HG03571 (cell line): ENCODE measurements around the gene TMEM150B.

Source experiments
- ATAC-seq: cut with Tn5 transposase; IDR thresholded peaks from one replicate; pipeline ENCODE4 v1.9.1; 2021; ENCODE audit not compliant: unreplicated experiment

The TMEM150B gene

DNA sequence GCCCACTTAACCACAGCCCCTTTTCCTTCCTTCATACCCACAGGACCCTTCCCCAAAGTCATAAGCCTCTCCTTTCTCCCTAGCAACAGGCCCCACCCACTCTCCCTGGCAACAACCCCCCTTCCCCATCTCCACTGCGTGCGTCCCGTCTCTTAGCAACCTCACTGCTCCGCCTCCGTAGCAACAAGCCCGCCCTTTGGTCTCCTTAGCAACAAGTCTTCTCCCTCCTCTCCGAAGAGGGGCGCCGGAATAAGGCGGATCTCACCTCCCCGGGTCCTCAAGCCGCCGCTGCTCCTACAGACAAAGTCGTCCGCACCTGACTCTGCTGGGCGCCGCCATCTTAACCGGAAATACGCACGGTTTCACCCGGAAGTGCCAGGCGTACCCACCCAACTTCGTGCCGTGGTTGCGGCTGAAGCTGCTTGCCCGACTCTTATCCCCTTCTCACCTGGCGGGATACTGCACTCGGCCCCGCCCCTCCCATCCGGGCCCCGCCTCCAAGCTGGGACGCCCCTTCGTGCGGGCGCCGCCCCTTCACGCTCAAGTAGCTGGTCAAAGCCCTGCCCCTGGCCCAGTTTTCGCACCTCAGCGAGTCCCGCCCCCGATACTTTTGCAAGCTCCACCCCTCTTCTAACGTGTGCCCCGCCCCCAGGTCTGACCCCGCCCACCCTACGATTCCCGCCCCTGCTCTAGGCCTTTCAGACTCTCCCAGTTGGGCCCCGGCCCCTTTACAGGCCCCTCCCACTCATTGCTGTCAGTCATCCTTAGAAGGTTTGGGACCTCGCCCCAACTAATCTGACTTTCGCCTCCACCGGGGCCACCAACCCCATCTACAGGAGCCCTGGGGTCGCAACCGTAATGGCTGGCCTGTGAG, 45.1 kb downstream of the TMEM150B start, which contains the start of gene HSPBP1:
HSPBP1 (minus strand) TSS at position 341 of the 874 bp plus-strand sequence. CDS start 502 bp downstream, outside the sequence.
- ATAC-seq, result peak; percentile 50

GRCh38 chr19:55279340-55279739, 45.8 kb downstream of the TMEM150B start:
- ATAC-seq, result no peak

DNA sequence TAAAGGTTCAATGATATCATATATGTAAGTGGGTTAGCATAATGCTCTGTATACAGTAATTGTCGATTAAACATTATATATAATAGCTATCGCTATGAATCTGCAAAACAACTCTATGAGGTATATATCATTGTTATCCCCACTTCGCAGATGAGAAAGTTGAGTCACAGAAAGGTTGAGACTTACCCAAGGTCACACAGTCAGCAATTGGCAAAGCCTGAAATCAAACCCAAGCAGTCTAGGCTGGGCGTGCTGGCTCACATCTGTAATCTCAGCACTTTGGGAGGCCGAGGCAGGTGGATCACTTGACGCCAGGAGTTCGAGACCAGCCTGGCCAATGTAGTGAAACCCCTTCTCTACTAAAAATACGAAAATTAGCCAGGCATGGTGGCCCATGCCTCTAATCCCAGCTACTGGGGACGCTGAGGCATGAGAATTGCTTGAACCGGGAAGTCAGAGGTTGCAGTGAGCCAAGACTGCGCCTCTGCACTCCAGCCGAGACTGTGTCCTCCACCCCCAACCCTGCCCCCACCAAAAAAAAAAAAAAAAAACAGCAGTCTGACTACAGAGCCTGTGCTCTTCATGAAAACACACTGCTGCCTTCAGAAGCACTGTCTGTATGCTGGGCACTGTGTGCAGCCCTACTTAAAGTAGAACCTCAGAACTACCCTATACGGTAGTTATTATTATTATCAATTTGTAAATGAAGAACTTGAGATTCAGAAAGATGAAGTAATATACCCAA, 46.6 kb downstream of the TMEM150B start:
- ATAC-seq, result no peak

DNA sequence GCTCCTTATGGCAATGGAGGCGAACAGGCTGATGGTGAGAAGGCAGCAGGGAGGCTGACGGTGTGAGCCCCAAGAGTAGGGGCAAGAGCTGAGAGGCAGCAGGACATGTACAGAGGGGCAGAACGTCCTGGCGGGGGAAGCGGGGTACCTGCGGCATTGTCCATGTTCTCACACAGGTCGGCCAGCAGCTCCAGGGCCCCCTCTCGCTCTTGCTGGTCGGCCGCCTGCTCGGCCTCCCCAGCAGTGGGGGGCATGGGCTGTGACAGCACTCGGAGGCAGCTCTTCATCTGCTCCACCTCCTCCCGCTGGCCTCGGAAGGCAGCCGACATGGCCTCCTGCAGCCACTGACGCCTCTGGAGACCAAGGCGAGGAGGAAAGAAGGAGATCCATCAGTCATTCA, 47.6 kb downstream of the TMEM150B start:
- no peak for ATAC-seq

- ATAC-seq, result no peak
Measured at GRCh38 chr19:55276720-55277430, 48.3 kb downstream of the TMEM150B start.

DNA sequence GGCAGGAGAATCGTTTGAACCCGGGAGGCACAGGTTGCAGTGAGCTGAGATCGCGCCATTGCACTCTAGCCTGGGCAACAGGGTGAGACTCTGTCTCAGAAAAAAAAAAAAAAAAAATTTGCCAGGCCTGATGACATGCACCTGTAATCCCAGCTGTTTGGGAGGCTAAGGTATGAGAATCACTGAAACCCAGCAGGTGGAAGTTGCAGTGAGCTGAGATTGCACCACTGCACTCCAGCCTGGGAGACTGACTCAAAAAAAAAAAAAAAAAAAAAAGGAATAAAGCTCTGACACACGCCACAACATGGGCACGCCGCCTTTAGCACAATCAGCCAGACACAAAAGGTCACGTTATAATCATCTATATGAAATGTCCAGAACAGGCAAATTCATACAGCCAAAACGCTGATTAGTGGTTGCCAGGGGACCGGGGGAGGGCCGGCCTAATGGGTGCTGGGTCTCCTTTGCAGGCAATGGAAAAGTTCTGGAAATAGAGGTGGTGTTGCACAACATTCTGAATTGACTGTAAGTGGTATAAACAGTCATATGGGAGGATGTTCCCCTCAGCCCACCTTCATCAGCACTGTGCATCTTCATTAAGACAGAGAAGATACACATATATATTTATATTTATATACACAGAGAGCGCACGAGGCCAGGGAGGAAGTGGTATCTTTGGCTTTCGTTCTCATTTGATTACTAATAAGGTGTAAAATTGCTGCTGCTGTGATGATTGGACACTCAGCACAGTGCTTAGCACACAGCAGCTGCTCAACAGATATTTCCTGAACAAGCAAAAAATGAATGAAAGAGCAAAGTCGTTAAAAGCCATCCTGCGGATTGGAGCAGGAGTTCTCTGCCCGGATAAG, 49.1 kb downstream of the TMEM150B start:
- ATAC-seq, result peak; percentile 47

DNA sequence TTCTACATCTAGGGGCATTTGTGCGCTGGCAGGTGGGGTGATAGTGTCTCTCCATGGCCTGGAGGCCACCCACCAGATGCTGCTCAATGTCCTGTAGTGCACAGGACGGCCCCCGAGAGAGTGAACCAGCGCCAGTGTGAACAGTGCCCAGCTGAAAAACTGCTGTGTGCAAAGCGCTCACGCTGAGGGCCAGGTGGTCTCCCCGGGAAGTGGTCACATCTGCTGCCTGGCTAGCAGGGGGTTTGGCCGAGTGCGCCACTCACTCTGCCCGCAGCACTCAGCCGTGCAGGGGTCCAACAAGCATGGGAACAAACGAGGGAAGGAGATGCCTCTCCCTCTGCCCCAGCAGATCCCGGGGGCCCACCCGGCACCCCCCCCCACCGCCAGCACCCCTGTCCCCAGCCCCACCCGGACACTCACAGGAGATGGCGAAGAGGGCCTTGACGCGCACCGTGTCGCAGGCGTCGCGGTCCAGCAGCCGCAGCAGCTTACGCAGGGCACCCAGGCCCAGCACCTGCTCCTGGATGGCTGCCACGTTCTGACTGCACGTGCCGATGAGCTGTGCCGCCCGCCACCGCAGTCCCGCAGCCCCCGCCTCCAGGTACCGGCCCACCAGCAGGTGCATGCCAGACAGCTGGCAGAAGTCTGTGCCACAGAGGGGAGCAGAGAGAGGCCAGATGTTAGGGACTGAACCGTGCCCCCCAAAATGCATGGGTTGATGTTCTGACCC, 51.0 kb downstream of the TMEM150B start:
- ATAC-seq, result no peak

GRCh38 chr19:55272142-55272541, 53.0 kb downstream of the TMEM150B start:
- ATAC-seq, result no peak

GRCh38 chr19:55270172-55270942, 54.8 kb downstream of the TMEM150B start:
- ATAC-seq, result no peak

DNA sequence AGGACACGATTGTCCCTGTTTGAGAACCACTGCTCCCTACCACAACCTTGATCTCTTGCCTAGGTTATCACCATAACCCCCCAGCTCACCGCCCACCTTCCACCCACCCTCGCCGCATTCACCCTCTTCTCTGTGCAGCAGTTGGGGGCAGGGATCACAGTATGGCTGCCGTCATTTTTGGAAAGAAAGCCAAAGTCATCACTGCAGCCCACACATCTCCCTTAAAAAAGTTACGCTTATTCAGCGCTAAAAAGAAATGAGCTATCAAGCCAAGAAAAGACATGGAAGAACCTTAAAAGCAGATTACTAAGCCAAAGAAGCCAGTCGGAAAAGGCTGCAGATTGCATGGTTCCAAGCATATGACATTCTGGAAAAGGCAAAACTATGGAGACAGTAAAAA, 55.8 kb downstream of the TMEM150B start:
- no peak for ATAC-seq

DNA sequence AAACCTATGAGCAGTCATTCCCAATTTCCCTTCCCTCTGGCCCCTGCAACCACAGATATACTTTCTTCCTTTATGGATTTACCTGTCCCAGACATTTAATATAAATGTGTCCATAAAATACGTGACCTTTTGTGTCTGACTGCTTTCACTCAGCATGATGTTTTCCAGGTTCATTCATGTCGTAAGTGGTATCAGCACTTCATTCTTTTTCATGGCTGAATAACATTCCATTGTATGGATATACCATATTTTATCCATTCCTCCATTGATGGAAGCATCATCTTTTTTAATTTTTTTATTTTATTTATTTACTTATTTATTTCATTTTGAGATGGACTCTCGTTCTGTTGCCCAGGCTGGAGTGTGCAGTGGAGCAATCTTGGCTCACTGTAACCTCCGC, 58.3 kb downstream of the TMEM150B start:
- ATAC-seq, result no peak

GRCh38 chr19:55266404-55266803, 58.7 kb downstream of the TMEM150B start:
- ATAC-seq, result no peak

DNA sequence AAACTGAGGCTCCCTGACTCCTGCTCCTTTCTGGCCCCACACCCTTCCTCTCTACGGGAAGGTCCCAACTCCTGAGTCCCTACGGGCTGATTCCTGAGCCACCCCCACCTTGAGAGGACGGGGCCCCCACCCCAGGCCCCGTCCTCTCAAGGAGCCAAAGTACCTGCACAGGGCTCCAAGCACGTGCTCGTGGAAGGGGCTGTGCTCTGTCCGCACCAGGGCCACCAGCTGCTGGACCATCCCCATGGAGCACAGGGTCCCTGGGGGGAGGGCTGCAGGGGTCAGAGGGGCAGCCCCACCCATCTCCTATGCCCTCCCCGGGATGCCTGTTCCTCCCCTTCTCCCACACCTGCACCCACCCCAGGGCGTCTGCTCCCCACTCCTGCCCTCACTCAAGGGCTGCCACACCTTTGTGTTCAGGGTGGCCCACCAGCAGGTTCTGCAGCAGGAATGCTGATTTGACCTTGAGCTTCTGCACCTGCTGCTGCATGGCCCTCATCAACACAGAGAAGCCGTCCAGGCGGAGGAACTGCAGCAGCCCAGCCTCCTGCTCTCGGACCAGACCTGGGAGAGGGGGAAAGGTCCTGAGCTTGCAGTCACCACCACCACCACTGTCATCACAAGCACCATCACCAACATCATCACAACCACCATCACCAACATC, 59.3 kb downstream of the TMEM150B start:
- ATAC-seq, result no peak

DNA sequence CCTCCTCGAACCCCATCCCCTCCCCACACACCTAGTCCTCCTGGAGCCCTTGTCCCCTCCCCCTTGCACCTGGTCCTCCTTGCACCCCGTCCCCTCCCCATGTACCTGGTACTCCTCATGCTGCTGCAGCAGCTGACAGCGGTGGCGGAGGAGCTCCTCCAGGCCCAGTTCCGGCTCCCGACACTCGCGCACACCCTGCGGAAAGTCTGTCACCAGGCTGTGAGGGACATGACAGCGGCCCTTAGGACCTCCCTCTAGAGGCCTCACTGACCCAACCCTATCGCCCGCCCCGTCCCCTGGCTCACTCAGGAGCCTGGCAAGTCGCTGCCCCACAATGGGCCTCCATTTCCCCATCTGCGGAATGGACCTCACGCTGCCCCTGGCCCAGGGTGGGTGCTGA, 60.0 kb downstream of the TMEM150B start:
- ATAC-seq, result no peak

GRCh38 chr19:55264531-55264930, 60.6 kb downstream of the TMEM150B start:
- ATAC-seq, result no peak
